Left lung (tissue), 10 donors: ENCODE measurements around the gene TRIM28. TPM values are rescaled to one million over a fixed set of nuclear protein-coding genes. Genes with fewer than 3 reads are reported as not detected.

Source experiments
- ATAC-seq: fragments of 200-7000 bp; cut with Tn5 transposase; one replicate; pipeline ENCODE4 v1.9.1; 2020; ENCODE audit warnings: moderate library complexity
- DNase-seq, 4 donors: peaks; one replicate each; pipeline ENCODE4 v3.0.0-alpha.2; 2013 to 2020
- H3K27ac ChIP-seq, 2 donors: fragments of 200-600 bp; sonication (generic) in 1 of 2; one replicate each; pipeline versions ENCODE4 v1.5.0 to v1.8.0; 2020 to 2021
- H3K27me3 ChIP-seq, 2 donors: fragments of 200-600 bp; sonication (generic) in 1 of 2; one replicate each; pipeline versions ENCODE4 v1.5.0 to v1.8.0; 2020 to 2021
- H3K36me3 ChIP-seq, 2 donors: fragments of 200-600 bp; sonication (generic) in 1 of 2; one replicate each; pipeline versions ENCODE4 v1.5.0 to v1.8.0; 2020 to 2021
- H3K4me1 ChIP-seq, 2 donors: fragments of 200-600 bp; one replicate each; pipeline ENCODE4 v1.8.0; 2021
- H3K4me3 ChIP-seq, 2 donors: fragments of 200-600 bp; sonication (generic) in 1 of 2; one replicate each; pipeline versions ENCODE4 v1.5.0 to v1.8.0; 2020 to 2021; ENCODE audit warnings: mild to moderate bottlenecking in 1 of 2
- H3K9me3 ChIP-seq, 2 donors: fragments of 200-600 bp; sonication (generic) in 1 of 2; one replicate each; pipeline versions ENCODE4 v1.5.0 to v1.8.0; 2020 to 2021
- CTCF ChIP-seq, 2 donors: fragments of 200-600 bp; sonication (generic) in 1 of 2; IDR thresholded peaks; one replicate each; pipeline versions ENCODE4 v1.5.0 to v1.8.0; 2021; ENCODE audit warnings: antibody characterized with exemption in 2 of 2
- intact Hi-C, 2 donors: fragments of 100-400 bp; cut with DNase I; formaldehyde crosslinking; loops; one replicate each; pipeline versions ENCODE4 v1.11.2 to v1.14.2; 2022
- polyA plus RNA-seq, 6 donors: library from polyadenylated mRNA; unstranded; fragments of 120-200 nt; gene quantifications; one replicate each; pipeline ENCODE4 v1.2.1, GENCODE V29; 2013; ENCODE audit not compliant: insufficient read length in 6 of 6
- total RNA-seq, 2 donors: library from RNA; stranded (reverse); fragmentation: NEBNext Ultra II Directional; extraction: Animal tissue kit (Norgen Biotek cat#: 25700); gene quantifications; one replicate each; pipeline ENCODE4 v1.2.1, GENCODE V29; 2021
- donor health status: DM: no; HTN: yes; CAD: no.
- donor health status: DM: no; HTN: no; CAD: no.

Gene TRIM28
- total and polyA plus RNA-seq, 8 donors: 231 to 689 (median 613) TPM

- ATAC-seq: peak; percentile 12
- H3K27ac ChIP-seq: peak overlapping the region; percentile 9 to 48
These were observed 18.5 kb downstream of the TRIM28 start for GRCh38 chr19:58562122-58563033.

GRCh38 chr19:58563034-58563573 lies 19.2 kb downstream of the TRIM28 start:
- peaks cover 0 to 39% of the 10 kb centered on the region in 2 donors for H3K27me3 ChIP-seq
- H3K36me3 ChIP-seq: peaks cover 0 to 15% of the 10 kb centered on the region in 2 donors
- peak overlapping the region; percentile 21 to 31 for H3K4me3 ChIP-seq
- peak in 2 of 4 donors; percentile 24 to 53 for DNase-seq
- H3K4me1 ChIP-seq: peaks cover 16 to 35% of the 10 kb centered on the region in 2 donors
- intact Hi-C loops: no loop called here
- no peak for TF ChIP-seq CTCF (IDR thresholded peaks at IDR 0.05)
- H3K27ac ChIP-seq: peak overlapping the region in 1 of 2 donors; percentile 48
- no peaks in the 10 kb centered on the region for H3K9me3 ChIP-seq
- no peak for ATAC-seq

More at GRCh38 chr19:58562122-58563033, 18.5 kb downstream of the TRIM28 start:
- TF ChIP-seq CTCF (IDR thresholded peaks at IDR 0.05): no peak
- Histone ChIP-seq H3K36me3 (peaks cover 0 to 9% of the 10 kb centered on the region in 2 donors), H3K27me3 (peaks cover 0 to 39% of the 10 kb centered on the region in 2 donors), H3K4me1 (peaks cover 17 to 36% of the 10 kb centered on the region in 2 donors), H3K4me3 (peak overlapping the region; percentile 21 to 31), H3K9me3 (no peaks in the 10 kb centered on the region)
- intact Hi-C loops: no loop called here
- peak; percentile 34 to 83 (median 44) for DNase-seq

- no peak for ATAC-seq
- DNase-seq: no peak
- Histone ChIP-seq H3K9me3 (no peaks in the 10 kb centered on the region), H3K27ac (no peak overlapping the region), H3K36me3 (peaks cover 0 to 22% of the 10 kb centered on the region in 2 donors), H3K4me1 (peaks cover 16 to 35% of the 10 kb centered on the region in 2 donors), H3K27me3 (peaks cover 0 to 39% of the 10 kb centered on the region in 2 donors), H3K4me3 (no peak overlapping the region)
- intact Hi-C loops: no loop called here
- TF ChIP-seq CTCF (IDR thresholded peaks at IDR 0.05): no peak
These were observed 20.0 kb downstream of the TRIM28 start for GRCh38 chr19:58563823-58564222.

GRCh38 chr19:58566989-58567388 lies 23.1 kb downstream of the TRIM28 start:
- peaks cover 0 to 26% of the 10 kb centered on the region in 2 donors for H3K27me3 ChIP-seq
- intact Hi-C loops: no loop called here
- DNase-seq: no peak

More at GRCh38 chr19:58566989-58567388, 23.1 kb downstream of the TRIM28 start:
- no peak for TF ChIP-seq CTCF (IDR thresholded peaks at IDR 0.05)
- ATAC-seq: no peak
- Histone ChIP-seq H3K36me3 (peaks cover 0 to 46% of the 10 kb centered on the region in 2 donors), H3K4me1 (peaks cover 11 to 28% of the 10 kb centered on the region in 2 donors), H3K4me3 (no peak overlapping the region), H3K27ac (no peak overlapping the region), H3K9me3 (no peaks in the 10 kb centered on the region)
